ENCODE data around the gene PRKCA. TPM values are rescaled to one million over a fixed set of nuclear protein-coding genes. Genes with fewer than 3 reads are reported as not detected.

PRKCA gene
- total and polyA plus RNA-seq, 9 of the 15 experiments (the other 6 are each of a cell fraction or from before 2014, with no cell fraction given) = 3.2 to 33.0 (median 17.8) TPM

DNA sequence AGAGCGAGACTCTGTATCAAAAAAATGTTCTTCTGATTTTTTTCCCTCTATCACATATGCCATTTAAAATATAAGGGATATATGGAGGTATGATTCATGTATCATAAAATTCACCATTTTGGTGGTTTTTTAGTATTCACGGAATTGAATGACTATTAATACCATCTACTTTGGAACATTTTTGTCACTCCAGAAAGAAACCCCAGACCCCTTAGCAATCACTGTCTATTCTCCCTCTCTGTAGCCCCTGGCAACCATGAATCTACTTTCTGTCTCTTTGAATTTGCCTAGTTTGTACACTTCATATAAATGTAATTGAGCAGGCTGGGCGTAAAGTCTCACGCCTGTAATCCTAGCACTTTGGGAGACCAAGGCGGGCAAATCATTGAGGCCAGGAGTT lies 75.9 kb downstream of the PRKCA start:
- Histone ChIP-seq H2AFZ (ENCODE audit: low read depth, low read length) (no peak overlapping the region), H3K27ac (ENCODE audit: extremely low read depth, low read depth, low read length) (no peak overlapping the region), H3K4me2 (ENCODE audit: insufficient read depth, low read length) (no peak overlapping the region), H3K9ac (ENCODE audit: insufficient read depth in 1 of 2, low read depth in 2 of 2, low read length in 2 of 2) (no peak overlapping the region), H3K9me1 (ENCODE audit: control insufficient read depth, insufficient read depth, low read length) (no peaks in the 10 kb centered on the region), H4K20me1 (replicated peaks; ENCODE audit: control insufficient read depth, insufficient read depth, low read length) (no peaks in the 10 kb centered on the region), H3K4me1 (replicated peaks in 1 of 2; ENCODE audit: control insufficient read depth in 2 of 2, insufficient read depth in 2 of 2, low read length in 2 of 2) (peaks cover 10 to 12% of the 10 kb centered on the region in 2 experiments; a peak in 4 of 5 replicates), H3K36me3 (ENCODE audit: control insufficient read depth, insufficient read depth, low read length) (no peaks in the 10 kb centered on the region), H3K9me3 (replicated peaks; ENCODE audit: control insufficient read depth, insufficient read depth, low read depth, low read length) (no peaks in the 10 kb centered on the region), H3K4me3 (no peak overlapping the region), H3K79me2 (ENCODE audit: control insufficient read depth, insufficient read depth, low read length) (peaks cover 26% of the 10 kb centered on the region), H3K27me3 (ENCODE audit: control insufficient read depth in 2 of 2, insufficient read depth in 2 of 2, low read length in 2 of 2) (no peaks in the 10 kb centered on the region)
- BruUV-seq (replicated peaks) = no TSS peak
- FAIRE-seq (no peak), ATAC-seq (no peak), DNase-seq (ENCODE audit: extremely low read depth in 1 of 4, low spot score in 3 of 4) (no peak)
- intact Hi-C loops (cut with micrococcal nuclease) = no loop called here
- ChIA-PET POLR2A (interaction anchor here (0.7 kb wide), 1 partner anchor 18 kb away, joined by 3 read pairs; no protein-coding TSS in a partner anchor), CTCF (ENCODE audit: low intra/inter-chr PET ratio) (no interaction called here)
- in situ Hi-C loops (cut with MboI) = no loop called here
- WGBS (ENCODE audit: insufficient coverage, low coverage, missing lambda C conversion rate) = 80% methylated on average over 4 of the region's 5 CpGs
- TF ChIP-seq ARID2 (IDR thresholded peaks at IDR 0.05) = no peak
- TF ChIP-seq ZNF184 (CRISPR knock-in tag; IDR thresholded peaks at IDR 0.05) = no peak
- TF ChIP-seq ESRRA (IDR thresholded peaks at IDR 0.05; ENCODE audit: borderline replicate concordance, low read depth) = no peak
- no peak for TF ChIP-seq SETDB1 (IDR thresholded peaks at IDR 0.05; ENCODE audit: low read length)
- no peak for TF ChIP-seq NCOA6 (IDR thresholded peaks at IDR 0.05)
- no peak for TF ChIP-seq ZNF175 (CRISPR knock-in tag; IDR thresholded peaks at IDR 0.05; ENCODE audit: low read depth)
- TF ChIP-seq, protein P1, sequence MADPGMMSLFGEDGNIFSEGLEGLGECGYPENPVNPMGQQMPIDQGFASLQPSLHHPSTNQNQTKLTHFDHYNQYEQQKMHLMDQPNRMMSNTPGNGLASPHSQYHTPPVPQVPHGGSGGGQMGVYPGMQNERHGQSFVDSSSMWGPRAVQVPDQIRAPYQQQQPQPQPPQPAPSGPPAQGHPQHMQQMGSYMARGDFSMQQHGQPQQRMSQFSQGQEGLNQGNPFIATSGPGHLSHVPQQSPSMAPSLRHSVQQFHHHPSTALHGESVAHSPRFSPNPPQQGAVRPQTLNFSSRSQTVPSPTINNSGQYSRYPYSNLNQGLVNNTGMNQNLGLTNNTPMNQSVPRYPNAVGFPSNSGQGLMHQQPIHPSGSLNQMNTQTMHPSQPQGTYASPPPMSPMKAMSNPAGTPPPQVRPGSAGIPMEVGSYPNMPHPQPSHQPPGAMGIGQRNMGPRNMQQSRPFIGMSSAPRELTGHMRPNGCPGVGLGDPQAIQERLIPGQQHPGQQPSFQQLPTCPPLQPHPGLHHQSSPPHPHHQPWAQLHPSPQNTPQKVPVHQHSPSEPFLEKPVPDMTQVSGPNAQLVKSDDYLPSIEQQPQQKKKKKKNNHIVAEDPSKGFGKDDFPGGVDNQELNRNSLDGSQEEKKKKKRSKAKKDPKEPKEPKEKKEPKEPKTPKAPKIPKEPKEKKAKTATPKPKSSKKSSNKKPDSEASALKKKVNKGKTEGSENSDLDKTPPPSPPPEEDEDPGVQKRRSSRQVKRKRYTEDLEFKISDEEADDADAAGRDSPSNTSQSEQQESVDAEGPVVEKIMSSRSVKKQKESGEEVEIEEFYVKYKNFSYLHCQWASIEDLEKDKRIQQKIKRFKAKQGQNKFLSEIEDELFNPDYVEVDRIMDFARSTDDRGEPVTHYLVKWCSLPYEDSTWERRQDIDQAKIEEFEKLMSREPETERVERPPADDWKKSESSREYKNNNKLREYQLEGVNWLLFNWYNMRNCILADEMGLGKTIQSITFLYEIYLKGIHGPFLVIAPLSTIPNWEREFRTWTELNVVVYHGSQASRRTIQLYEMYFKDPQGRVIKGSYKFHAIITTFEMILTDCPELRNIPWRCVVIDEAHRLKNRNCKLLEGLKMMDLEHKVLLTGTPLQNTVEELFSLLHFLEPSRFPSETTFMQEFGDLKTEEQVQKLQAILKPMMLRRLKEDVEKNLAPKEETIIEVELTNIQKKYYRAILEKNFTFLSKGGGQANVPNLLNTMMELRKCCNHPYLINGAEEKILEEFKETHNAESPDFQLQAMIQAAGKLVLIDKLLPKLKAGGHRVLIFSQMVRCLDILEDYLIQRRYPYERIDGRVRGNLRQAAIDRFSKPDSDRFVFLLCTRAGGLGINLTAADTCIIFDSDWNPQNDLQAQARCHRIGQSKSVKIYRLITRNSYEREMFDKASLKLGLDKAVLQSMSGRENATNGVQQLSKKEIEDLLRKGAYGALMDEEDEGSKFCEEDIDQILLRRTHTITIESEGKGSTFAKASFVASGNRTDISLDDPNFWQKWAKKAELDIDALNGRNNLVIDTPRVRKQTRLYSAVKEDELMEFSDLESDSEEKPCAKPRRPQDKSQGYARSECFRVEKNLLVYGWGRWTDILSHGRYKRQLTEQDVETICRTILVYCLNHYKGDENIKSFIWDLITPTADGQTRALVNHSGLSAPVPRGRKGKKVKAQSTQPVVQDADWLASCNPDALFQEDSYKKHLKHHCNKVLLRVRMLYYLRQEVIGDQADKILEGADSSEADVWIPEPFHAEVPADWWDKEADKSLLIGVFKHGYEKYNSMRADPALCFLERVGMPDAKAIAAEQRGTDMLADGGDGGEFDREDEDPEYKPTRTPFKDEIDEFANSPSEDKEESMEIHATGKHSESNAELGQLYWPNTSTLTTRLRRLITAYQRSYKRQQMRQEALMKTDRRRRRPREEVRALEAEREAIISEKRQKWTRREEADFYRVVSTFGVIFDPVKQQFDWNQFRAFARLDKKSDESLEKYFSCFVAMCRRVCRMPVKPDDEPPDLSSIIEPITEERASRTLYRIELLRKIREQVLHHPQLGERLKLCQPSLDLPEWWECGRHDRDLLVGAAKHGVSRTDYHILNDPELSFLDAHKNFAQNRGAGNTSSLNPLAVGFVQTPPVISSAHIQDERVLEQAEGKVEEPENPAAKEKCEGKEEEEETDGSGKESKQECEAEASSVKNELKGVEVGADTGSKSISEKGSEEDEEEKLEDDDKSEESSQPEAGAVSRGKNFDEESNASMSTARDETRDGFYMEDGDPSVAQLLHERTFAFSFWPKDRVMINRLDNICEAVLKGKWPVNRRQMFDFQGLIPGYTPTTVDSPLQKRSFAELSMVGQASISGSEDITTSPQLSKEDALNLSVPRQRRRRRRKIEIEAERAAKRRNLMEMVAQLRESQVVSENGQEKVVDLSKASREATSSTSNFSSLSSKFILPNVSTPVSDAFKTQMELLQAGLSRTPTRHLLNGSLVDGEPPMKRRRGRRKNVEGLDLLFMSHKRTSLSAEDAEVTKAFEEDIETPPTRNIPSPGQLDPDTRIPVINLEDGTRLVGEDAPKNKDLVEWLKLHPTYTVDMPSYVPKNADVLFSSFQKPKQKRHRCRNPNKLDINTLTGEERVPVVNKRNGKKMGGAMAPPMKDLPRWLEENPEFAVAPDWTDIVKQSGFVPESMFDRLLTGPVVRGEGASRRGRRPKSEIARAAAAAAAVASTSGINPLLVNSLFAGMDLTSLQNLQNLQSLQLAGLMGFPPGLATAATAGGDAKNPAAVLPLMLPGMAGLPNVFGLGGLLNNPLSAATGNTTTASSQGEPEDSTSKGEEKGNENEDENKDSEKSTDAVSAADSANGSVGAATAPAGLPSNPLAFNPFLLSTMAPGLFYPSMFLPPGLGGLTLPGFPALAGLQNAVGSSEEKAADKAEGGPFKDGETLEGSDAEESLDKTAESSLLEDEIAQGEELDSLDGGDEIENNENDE (IDR thresholded peaks at IDR 0.05; ENCODE audit: low read depth, low read length) = no peak
- no peak for TF ChIP-seq ZNF23 (CRISPR knock-in tag; IDR thresholded peaks at IDR 0.05)
- TF ChIP-seq NFYB (IDR thresholded peaks at IDR 0.05; ENCODE audit: extremely low read depth, insufficient read length) = no peak
- TF ChIP-seq RBFOX2 (IDR thresholded peaks at IDR 0.05; ENCODE audit: low read depth, low read length) = no peak

Data from K562 (cell line).